SK-N-SH (cell line): ENCODE data around the gene ATG16L1. TPM values are rescaled to one million over a fixed set of nuclear protein-coding genes. Genes with fewer than 3 reads are reported as not detected.

Source experiments
- CTCF ChIA-PET: fragments of 300-600, 350-600 bp; formaldehyde crosslinking; extraction: SDS; loops from one replicate; lab custom pipeline; 2021; lab: Yijun Ruan, JAX
- POLR2A ChIA-PET: fragments of 350-600 bp; sonication (Branson Sonifier 250); formaldehyde crosslinking; extraction: SDS; loops from one replicate; lab custom pipeline; 2020; ENCODE audit warnings: antibody characterized with exemption, inconsistent platforms; lab: Yijun Ruan, JAX
- DNase-seq: peaks from one replicate; pipeline ENCODE4 v3.0.0; 2012
- H2AFZ ChIP-seq: fragments of 200-600 bp; sonication (generic); 2 replicates; pipeline ENCODE4 v1.8.1; 2016; ENCODE audit warnings: antibody characterized with exemption, mild to moderate bottlenecking, low read depth
- H3F3A ChIP-seq: fragments of 200-600 bp; sonication (generic); replicated peaks from 2 replicates; pipeline ENCODE3; 2016; ENCODE audit warnings: antibody characterized with exemption, mild to moderate bottlenecking; ENCODE audit not compliant: insufficient read depth
- H3K27ac ChIP-seq, 2 experiments: fragments of 200-500 bp in 1 of 2; fragments of 200-600 bp in 1 of 2; sonication (Bioruptor generic) in 1 of 2; sonication (generic), shearing (Covaris generic) in 1 of 2; 2 replicates each; pipeline versions ENCODE4 v1.5.1 to v1.6.1; 2014 to 2016; ENCODE audit warnings: low read depth in 2 of 2, inconsistent platforms in 1 of 2, low read length in 1 of 2, mild to moderate bottlenecking in 1 of 2, mixed read lengths in 1 of 2
- H3K27me3 ChIP-seq: fragments of 200-600 bp; sonication (generic), shearing (Covaris generic); 2 replicates; pipeline ENCODE4 v1.6.1; 2016; ENCODE audit warnings: mixed run types; ENCODE audit not compliant: insufficient read depth
- H3K36me3 ChIP-seq, 2 experiments: fragments of 200-500 bp in 1 of 2; fragments of 200-600 bp in 1 of 2; sonication (Bioruptor generic) in 1 of 2; sonication (generic) in 1 of 2; replicated peaks in 1 of 2; 2 replicates each; pipeline versions ENCODE3 to v1.5.1; 2014 to 2016; ENCODE audit warnings: low read length in 1 of 2, mild to moderate bottlenecking in 1 of 2; ENCODE audit not compliant: insufficient read depth in 2 of 2, control insufficient read depth in 1 of 2
- H3K4me1 ChIP-seq, 2 experiments: fragments of 200-500 bp in 1 of 2; fragments of 200-600 bp in 1 of 2; sonication (Bioruptor generic) in 1 of 2; sonication (generic), shearing (Covaris generic) in 1 of 2; 2 replicates each; pipeline versions ENCODE4 v1.5.1 to v1.6.1; 2014 to 2016; ENCODE audit warnings: low read depth in 1 of 2, low read length in 1 of 2, mixed run types in 1 of 2; ENCODE audit not compliant: insufficient read depth in 2 of 2, control insufficient read depth in 1 of 2
- H3K4me2 ChIP-seq: fragments of 200-600 bp; sonication (generic), shearing (Covaris generic); 2 replicates; pipeline ENCODE4 v1.6.1; 2017; ENCODE audit warnings: mixed run types
- H3K4me3 ChIP-seq, 2 experiments: fragments of 200-500 bp in 1 of 2; fragments of 200-600 bp in 1 of 2; sonication (Bioruptor generic) in 1 of 2; sonication (generic), shearing (Covaris generic) in 1 of 2; 2 replicates each; pipeline versions ENCODE4 v1.5.1 to v1.8.1; 2014 to 2016; ENCODE audit warnings: low read depth in 2 of 2, inconsistent platforms in 1 of 2, low read length in 1 of 2, mild to moderate bottlenecking in 1 of 2, mixed read lengths in 1 of 2, moderate library complexity in 1 of 2
- H3K79me2 ChIP-seq: fragments of 200-600 bp; sonication (generic); 2 replicates; pipeline ENCODE4 v1.8.1; 2017; ENCODE audit warnings: mild to moderate bottlenecking; ENCODE audit not compliant: insufficient read depth
- H3K9ac ChIP-seq: fragments of 200-600 bp; sonication (generic); 2 replicates; pipeline ENCODE4 v1.6.1; 2017; ENCODE audit warnings: mixed run types
- H3K9me2 ChIP-seq: fragments of 200-600 bp; sonication (generic); 2 replicates; pipeline ENCODE4 v1.6.1; 2017; ENCODE audit warnings: mixed run types
- H3K9me3 ChIP-seq: fragments of 200-600 bp; sonication (generic); 2 replicates; pipeline ENCODE4 v1.6.1; 2017; ENCODE audit warnings: mixed run types, mild to moderate bottlenecking, moderate library complexity
- H4K20me1 ChIP-seq: fragments of 200-600 bp; sonication (generic); 2 replicates; pipeline ENCODE4 v1.6.1; 2017; ENCODE audit warnings: mild to moderate bottlenecking, mixed run types; ENCODE audit not compliant: insufficient read depth
- EZH2phosphoT487 ChIP-seq: fragments of 200-600 bp; sonication (generic); IDR thresholded peaks from 2 replicates; pipeline ENCODE4 v1.6.1; 2017; ENCODE audit warnings: low read depth, mixed run types, mild to moderate bottlenecking, antibody characterized with exemption, moderate library complexity, borderline replicate concordance
- GATA2 ChIP-seq: sonication (generic); formaldehyde crosslinking; IDR thresholded peaks from 2 replicates; pipeline ENCODE4 v1.5.0; 2020; ENCODE audit warnings: mild to moderate bottlenecking, missing genetic modification reagents
- IRF3 ChIP-seq: fragments of 150-350 bp; IDR thresholded peaks from 2 replicates; pipeline ENCODE4 v1.6.1; 2016; ENCODE audit warnings: mild to moderate bottlenecking, low read depth, low read length
- MEF2A ChIP-seq: IDR thresholded peaks from 2 replicates; pipeline ENCODE4 v1.4.0; 2012; ENCODE audit warnings: low read depth, borderline replicate concordance
- POLR2AphosphoS5 ChIP-seq: IDR thresholded peaks from 2 replicates; pipeline ENCODE4 v1.6.1; 2012; ENCODE audit warnings: low read depth, low read length
- WGBS: methylation state at CpG from one replicate; pipeline ENCODE4 v1.1.6; 2017; ENCODE audit warnings: low lambda C conversion rate; 5-methylcytosine and 5-hydroxymethylcytosine counted together
- polyA plus RNA-seq, 3 experiments: library from polyadenylated mRNA; depleted of rRNA; stranded (reverse); fragments of >200 nt; gene quantifications; 2 replicates each; pipeline ENCODE4 v1.2.3, GENCODE V29; 2012
- small RNA-seq, 7 experiments: library from RNA; depleted of rRNA; stranded (forward); fragments of <200 nt; gene quantifications; one replicate each; pipeline ENCODE3, GENCODE V24; 2012

ATG16L1 gene
- polyA plus RNA-seq, 1 of the 3 experiments (the other 2 are of a cell fraction), result 22.2 TPM

- TF ChIP-seq IRF3, result no peak
- no peak for TF ChIP-seq EZH2phosphoT487
- TF ChIP-seq POLR2AphosphoS5, result no peak
Observed at GRCh38 chr2:233342301-233342700, 90.8 kb downstream of the ATG16L1 start (continued).

- Histone ChIP-seq H3K4me2 (no peak overlapping the region), H3K79me2 (no peaks in the 10 kb centered on the region), H4K20me1 (no peaks in the 10 kb centered on the region), H3K4me1 (peaks cover 0 to 3% of the 10 kb centered on the region in 2 experiments; a peak in 1 of 4 replicates), H3K27me3 (no peaks in the 10 kb centered on the region), H3K4me3 (no peak overlapping the region), H2AFZ (no peak overlapping the region), H3K9me2 (no peaks in the 10 kb centered on the region), H3K9me3 (0 out of 2 replicates have a peak, but pooled peaks cover 3% of the 10 kb centered on the region), H3F3A (no peaks in the 10 kb centered on the region), H3K36me3 (no peaks in the 10 kb centered on the region), H3K9ac (no peak overlapping the region), H3K27ac (no peak overlapping the region)
- POLR2A ChIA-PET, result no interaction called here
- DNase-seq, result no peak
- WGBS, result 90% methylated on average over 15 of the region's 15 CpGs
- CTCF ChIA-PET, result interaction anchor here (0.6 to 2.0 kb wide), 4 partner anchors 10 to 1593 kb away, joined by 3 to 6 read pairs (median 4); no protein-coding TSS in a partner anchor
- no peak for TF ChIP-seq MEF2A
- TF ChIP-seq GATA2 (CRISPR knock-in tag), result no peak
Observed at GRCh38 chr2:233343171-233343705, 91.8 kb downstream of the ATG16L1 start.

Small RNA genes within 50 kb of the gene (small RNA-seq; reads per million reads assigned to genes)
- gene RN7SL32P, result 0 reads per million in 7 experiments
- 9.9 to 89.1 (median 20.4) reads per million in 7 experiments for gene SCARNA5
- 2.1 to 16.7 (median 5.4) reads per million in 7 experiments for gene SCARNA6

Other genes starting within 250 kb of the ATG16L1 start
- gene NGEF, start 238.4 kb upstream of the ATG16L1 start, polyA plus RNA-seq (2012; rRNA removed), result 1.2 and 1.4 TPM in 2 replicates
- not detected in 2 replicates for gene NEU2, start 219.0 kb upstream of the ATG16L1 start, polyA plus RNA-seq (2012; rRNA removed)
- gene INPP5D, start 191.3 kb upstream of the ATG16L1 start, polyA plus RNA-seq (2012; rRNA removed), result 0.99 and 1.3 TPM in 2 replicates
- not detected in 2 replicates for gene SAG, start 56.1 kb downstream of the ATG16L1 start, polyA plus RNA-seq (2012; rRNA removed)
- 17.7 and 21.7 TPM in 2 replicates for gene DGKD, start 102.8 kb downstream of the ATG16L1 start, polyA plus RNA-seq (2012; rRNA removed)